Measurements from ENCODE around the gene SLC4A1AP. TPM values are rescaled to one million over a fixed set of nuclear protein-coding genes. Genes with fewer than 3 reads are reported as not detected.
A peak's percentile ranks its signal among the peaks of the same experiment; 100 is the strongest.

SLC4A1AP gene
- total and polyA plus RNA-seq, 9 of the 15 experiments (the other 6 are each of a cell fraction or from before 2014, with no cell fraction given) = 8.1 to 40.5 (median 35.3) TPM

GRCh38 chr2:27628767-27629709 is 34.7 kb upstream of the SLC4A1AP start, which contains the start of the genes CCDC121 and GPN1:
CCDC121 (minus strand) TSS chr2:27629012; CDS start chr2:27627799, 1,213 bp downstream.
GPN1 (plus strand) TSS chr2:27629050; CDS start chr2:27629059, 9 bp downstream.
- ChIA-PET CTCF (ENCODE audit: low intra/inter-chr PET ratio) (no interaction called here), POLR2A (interaction anchor here (1.0 to 1.6 kb wide), 6 partner anchors 9 to 158 kb away, joined by 3 read pairs; no protein-coding TSS in a partner anchor)
- Histone ChIP-seq H3K27me3 (ENCODE audit: control insufficient read depth in 2 of 2, insufficient read depth in 2 of 2, low read length in 2 of 2) (no peaks in the 10 kb centered on the region), H3K79me2 (ENCODE audit: control insufficient read depth, insufficient read depth, low read length) (peaks cover 19% of the 10 kb centered on the region), H3K36me3 (ENCODE audit: control insufficient read depth, insufficient read depth, low read length) (peaks cover 49% of the 10 kb centered on the region), H3K4me1 (replicated peaks in 1 of 2; ENCODE audit: control insufficient read depth in 2 of 2, insufficient read depth in 2 of 2, low read length in 2 of 2) (peaks cover 0 to 11% of the 10 kb centered on the region in 2 experiments; a peak in 4 of 5 replicates), H3K4me2 (ENCODE audit: insufficient read depth, low read length) (peak within 1 kb of the TSS; percentile 96), H3K9ac (ENCODE audit: insufficient read depth in 1 of 2, low read depth in 2 of 2, low read length in 2 of 2) (peak within 1 kb of the TSS; percentile 96 to 97), H4K20me1 (replicated peaks; ENCODE audit: control insufficient read depth, insufficient read depth, low read length) (no peaks in the 10 kb centered on the region), H3K4me3 (peak within 1 kb of the TSS; percentile 93), H3K27ac (ENCODE audit: extremely low read depth, low read depth, low read length) (peak within 1 kb of the TSS; percentile 82), H2AFZ (ENCODE audit: low read depth, low read length) (peak within 1 kb of the TSS; percentile 99), H3K9me1 (ENCODE audit: control insufficient read depth, insufficient read depth, low read length) (no peaks in the 10 kb centered on the region), H3K9me3 (replicated peaks; ENCODE audit: control insufficient read depth, insufficient read depth, low read depth, low read length) (no peaks in the 10 kb centered on the region)
- in situ Hi-C loops (cut with MboI) (no loop called here), intact Hi-C loops (cut with micrococcal nuclease) (loop anchor here (1.0 to 10.0 kb wide), 2 partner anchors 144 to 220 kb away; partner anchors contain the start of genes IFT172 and PPM1G)
- DNase-seq (ENCODE audit: extremely low read depth in 1 of 4, low spot score in 3 of 4) (peak; percentile 84 to 87 (median 86)), ATAC-seq (peak; percentile 98), FAIRE-seq (peak; percentile 85)
- under 1% methylated on average over 39 of the region's 44 CpGs for WGBS (ENCODE audit: insufficient coverage, low coverage, missing lambda C conversion rate)
- BruUV-seq (replicated peaks) = no TSS peak
- TF ChIP-seq ELF1 (tag; IDR thresholded peaks at IDR 0.05) = peak; percentile 67
- peak; percentile 76; the same call in 1 of the 2 replicates for TF ChIP-seq TOE1 (IDR thresholded peaks at IDR 0.05; ENCODE audit: borderline replicate concordance)
- TF ChIP-seq TOE1 (CRISPR knock-in tag; IDR thresholded peaks at IDR 0.05; ENCODE audit: borderline replicate concordance, low read depth) = no peak
- no peak for TF ChIP-seq MECOM (CRISPR knock-in tag; IDR thresholded peaks at IDR 0.05)
- no peak for TF ChIP-seq ZNF277 (CRISPR knock-in tag; IDR thresholded peaks at IDR 0.05; ENCODE audit: borderline replicate concordance)
- no peak for TF ChIP-seq LARP7 (IDR thresholded peaks at IDR 0.05)
- no peak; the same call in 1 of the 2 replicates for TF ChIP-seq NCOR1 (IDR thresholded peaks at IDR 0.05)
- TF ChIP-seq ZSCAN29 (IDR thresholded peaks at IDR 0.05) = no peak
- no peak for TF ChIP-seq TCFL5 (CRISPR knock-in tag; conservative IDR thresholded peaks at IDR 0.05)
- TF ChIP-seq ZFP30 (CRISPR knock-in tag; IDR thresholded peaks at IDR 0.05; ENCODE audit: borderline replicate concordance) = no peak
- 0 out of 2 replicates have a peak, but pooled peaks have one; percentile 46 for TF ChIP-seq PRMT5 (CRISPR knock-in tag; IDR thresholded peaks at IDR 0.05)
- peak; percentile 92 for TF ChIP-seq GABPB1 (CRISPR knock-in tag; IDR thresholded peaks at IDR 0.05)
- TF ChIP-seq GTF2A2 (tag; IDR thresholded peaks at IDR 0.05) = no peak
- TF ChIP-seq CBFA2T2 (conservative IDR thresholded peaks at IDR 0.05) = no peak
- no peak for TF ChIP-seq ZNF384 (IDR thresholded peaks at IDR 0.05; ENCODE audit: low read depth, low read length)
- TF ChIP-seq, protein P1, sequence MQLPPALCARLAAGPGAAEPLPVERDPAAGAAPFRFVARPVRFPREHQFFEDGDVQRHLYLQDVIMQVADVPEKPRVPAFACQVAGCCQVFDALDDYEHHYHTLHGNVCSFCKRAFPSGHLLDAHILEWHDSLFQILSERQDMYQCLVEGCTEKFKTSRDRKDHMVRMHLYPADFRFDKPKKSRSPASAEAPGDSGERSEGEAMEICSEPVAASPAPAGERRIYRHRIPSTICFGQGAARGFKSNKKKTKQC (CRISPR knock-in tag; IDR thresholded peaks at IDR 0.05) = no peak; the same call in none of the 2 replicates
- no peak for TF ChIP-seq SFPQ (IDR thresholded peaks at IDR 0.05; ENCODE audit: low read depth, low read length)
- peak; percentile 64; the same call in 1 of the 2 replicates for TF ChIP-seq ESRRA (IDR thresholded peaks at IDR 0.05; ENCODE audit: borderline replicate concordance, low read depth)
- TF ChIP-seq POLR3G (IDR thresholded peaks at IDR 0.05; ENCODE audit: extremely low read depth, insufficient read length, insufficient replicate concordance) = no peak
